HCT116 (cell line): ENCODE data around the gene IGSF3. TPM values are rescaled to one million over a fixed set of nuclear protein-coding genes. Genes with fewer than 3 reads are reported as not detected.

ENCODE experiments used
- ATAC-seq: fragments of 200-7000 bp; cut with Tn5 transposase; 2 replicates; pipeline ENCODE4 v1.9.1; 2020; ENCODE audit warnings: mild to moderate bottlenecking, moderate library complexity
- BruUV-seq: library from RNA; stranded (reverse); fragments of 400-500 nt; replicated peaks from 2 replicates; lab custom pipeline; 2021; lab: Mats Ljungman, UMichigan
- CTCF ChIA-PET: fragments of 300-600 bp; sonication (Branson Sonifier 250); formaldehyde crosslinking; loops from one replicate; lab custom pipeline; 2021; ENCODE audit warnings: antibody characterized with exemption; lab: Charles Lee
- POLR2A ChIA-PET: fragments of 300-600, 350-600 bp; sonication (Branson Sonifier 250); formaldehyde crosslinking; loops from one replicate; lab custom pipeline; 2021; ENCODE audit warnings: antibody characterized with exemption; lab: Charles Lee
- RAD21 ChIA-PET, 2 experiments: fragments of 300-600 bp; sonication (Branson Sonifier 250); formaldehyde crosslinking; loops; one replicate each; lab custom pipeline; 2023; ENCODE audit warnings: low total read pairs in 2 of 2; ENCODE audit not compliant: uncharacterized antibody in 2 of 2, unreplicated experiment in 2 of 2, low non-redundant PET in 1 of 2; lab: Charles Lee
- DNase-seq: peaks from one replicate; pipeline ENCODE4 v3.0.0-alpha.2; 2010; ENCODE audit warnings: low read depth, low spot score
- H2AFZ ChIP-seq: fragments of 200-600 bp; shearing (Covaris generic), sonication (generic); 2 replicates; pipeline ENCODE4 v1.6.1; 2017; ENCODE audit warnings: low read depth, mixed run types, mixed read lengths, antibody characterized with exemption, low read length; ENCODE audit not compliant: poor library complexity, severe bottlenecking
- H3K27ac ChIP-seq: 2 replicates; pipeline ENCODE4 v1.5.1; 2012; ENCODE audit warnings: low read depth, low read length
- H3K27me3 ChIP-seq: fragments of 200-600 bp; sonication (generic); 2 replicates; pipeline ENCODE4 v1.6.1; 2016; ENCODE audit warnings: mixed run types, low read length, mixed read lengths; ENCODE audit not compliant: insufficient read depth
- H3K36me3 ChIP-seq, 2 experiments: fragments of 200-500 bp in 1 of 2; fragments of 200-600 bp in 1 of 2; sonication (Bioruptor generic) in 1 of 2; sonication (generic) in 1 of 2; 2 replicates each; pipeline versions ENCODE4 v1.5.1 to v1.6.1; 2014 to 2016; ENCODE audit warnings: low read length in 2 of 2, inconsistent platforms in 1 of 2, mixed read lengths in 1 of 2, mixed run types in 1 of 2; ENCODE audit not compliant: insufficient read depth in 2 of 2, control insufficient read depth in 1 of 2
- H3K4me1 ChIP-seq, 2 experiments: fragments of 200-600 bp in 1 of 2; sonication (generic) in 1 of 2; 2 replicates each; pipeline versions ENCODE4 v1.5.1 to v1.6.1; 2012 to 2017; ENCODE audit warnings: low read length in 2 of 2, inconsistent platforms in 1 of 2, mild to moderate bottlenecking in 1 of 2, mixed read lengths in 1 of 2, mixed run types in 1 of 2, moderate library complexity in 1 of 2; ENCODE audit not compliant: insufficient read depth in 2 of 2, control insufficient read depth in 1 of 2
- H3K4me2 ChIP-seq: fragments of 200-600 bp; sonication (generic); 2 replicates; pipeline ENCODE4 v1.6.1; 2017; ENCODE audit warnings: mixed run types, low read length, mixed read lengths
- H3K4me3 ChIP-seq, 2 experiments: fragments of 200-600 bp in 1 of 2; sonication (generic) in 1 of 2; replicated peaks in 1 of 2; 2 replicates each; pipeline ENCODE4 v1.5.1; 2011 to 2016; ENCODE audit warnings: low read length in 2 of 2, control low read depth in 1 of 2, low read depth in 1 of 2, mild to moderate bottlenecking in 1 of 2, mixed read lengths in 1 of 2, mixed run types in 1 of 2
- H3K79me2 ChIP-seq: fragments of 200-600 bp; sonication (generic); 2 replicates; pipeline ENCODE4 v1.6.1; 2017; ENCODE audit warnings: mild to moderate bottlenecking, mixed run types, low read length, moderate library complexity, mixed read lengths; ENCODE audit not compliant: insufficient read depth
- H3K9ac ChIP-seq: fragments of 200-600 bp; sonication (generic); 2 replicates; pipeline ENCODE4 v1.6.1; 2016; ENCODE audit warnings: low read length, mixed read lengths
- H3K9me2 ChIP-seq: fragments of 200-600 bp; sonication (generic), shearing (Covaris generic); 2 replicates; pipeline ENCODE4 v1.6.1; 2017; ENCODE audit warnings: mixed run types, mild to moderate bottlenecking, moderate library complexity; ENCODE audit not compliant: insufficient read depth
- H3K9me3 ChIP-seq, 2 experiments: fragments of 200-500 bp in 1 of 2; fragments of 200-600 bp in 1 of 2; sonication (Bioruptor generic) in 1 of 2; sonication (generic) in 1 of 2; 2 replicates each; pipeline ENCODE4 v1.6.1; 2014 to 2017; ENCODE audit warnings: low read length in 2 of 2, mixed read lengths in 2 of 2, inconsistent platforms in 1 of 2, low read depth in 1 of 2, mild to moderate bottlenecking in 1 of 2, mixed run types in 1 of 2, moderate library complexity in 1 of 2; ENCODE audit not compliant: control insufficient read depth in 1 of 2, insufficient read depth in 1 of 2
- H4K20me1 ChIP-seq: fragments of 200-600 bp; sonication (generic), shearing (Covaris generic); 2 replicates; pipeline ENCODE4 v1.6.1; 2017; ENCODE audit warnings: mixed run types, mild to moderate bottlenecking, moderate library complexity; ENCODE audit not compliant: insufficient read depth
- FOSL1 ChIP-seq: IDR thresholded peaks from 2 replicates; pipeline ENCODE4 v1.6.1; 2012; ENCODE audit warnings: low read depth
- JUND ChIP-seq: IDR thresholded peaks from 2 replicates; pipeline ENCODE4 v1.6.1; 2012
- POLR2A ChIP-seq: IDR thresholded peaks from 2 replicates; pipeline ENCODE4 v1.7.0; 2011; ENCODE audit warnings: borderline replicate concordance; ENCODE audit not compliant: insufficient read depth, insufficient read length; ENCODE audit errors: extremely low read depth
- RAD21 ChIP-seq: IDR thresholded peaks from 2 replicates; pipeline ENCODE4 v1.6.1; 2012; ENCODE audit warnings: low read depth, mild to moderate bottlenecking
- SRF ChIP-seq: IDR thresholded peaks from 2 replicates; pipeline ENCODE4 v1.6.1; 2012; ENCODE audit warnings: low read depth
- YY1 ChIP-seq: IDR thresholded peaks from 2 replicates; pipeline ENCODE4 v1.6.1; 2011; ENCODE audit warnings: low read length, low read depth, moderate library complexity, mild to moderate bottlenecking; ENCODE audit not compliant: insufficient replicate concordance; ENCODE audit errors: extremely low read depth
- ZNF274 ChIP-seq: fragments of 200-500 bp; sonication (Bioruptor generic); IDR thresholded peaks from 2 replicates; pipeline ENCODE4 v1.6.1; 2014; ENCODE audit warnings: mild to moderate bottlenecking, low read depth, low read length, inconsistent platforms
- intact Hi-C: fragments of 100-400 bp; cut with micrococcal nuclease; formaldehyde crosslinking; loops from 2 replicates; pipeline ENCODE4 v1.10.0; 2022
- total RNA-seq: library from RNA; stranded (reverse); gene quantifications from one replicate; pipeline ENCODE4 v1.2.1, GENCODE V29; 2021; ENCODE audit not compliant: unreplicated experiment
- TF ChIP-seq, protein P1 (sequence below): IDR thresholded peaks from 2 replicates; pipeline ENCODE4 v1.6.1; 2011; ENCODE audit warnings: mild to moderate bottlenecking, low read length, moderate library complexity; ENCODE audit not compliant: insufficient replicate concordance; ENCODE audit errors: extremely low read depth
- TF ChIP-seq, protein P2 (sequence below): IDR thresholded peaks from 2 replicates; pipeline ENCODE4 v1.6.1; 2012
- TF ChIP-seq, protein P3 (sequence below): IDR thresholded peaks from 2 replicates; pipeline ENCODE4 v1.6.1; 2012; ENCODE audit warnings: low read depth

IGSF3 gene
- total RNA-seq, 1 experiment from 2014 or later: 18.6 TPM

GRCh38 chr1:116674751-116675150, 7.2 kb upstream of the IGSF3 start:
- TF ChIP-seq YY1: no peak
- no peak for TF ChIP-seq RAD21
- TF ChIP-seq POLR2A: no peak
- TF ChIP-seq ZNF274: no peak
- TF ChIP-seq SRF: no peak
- TF ChIP-seq, protein P1, sequence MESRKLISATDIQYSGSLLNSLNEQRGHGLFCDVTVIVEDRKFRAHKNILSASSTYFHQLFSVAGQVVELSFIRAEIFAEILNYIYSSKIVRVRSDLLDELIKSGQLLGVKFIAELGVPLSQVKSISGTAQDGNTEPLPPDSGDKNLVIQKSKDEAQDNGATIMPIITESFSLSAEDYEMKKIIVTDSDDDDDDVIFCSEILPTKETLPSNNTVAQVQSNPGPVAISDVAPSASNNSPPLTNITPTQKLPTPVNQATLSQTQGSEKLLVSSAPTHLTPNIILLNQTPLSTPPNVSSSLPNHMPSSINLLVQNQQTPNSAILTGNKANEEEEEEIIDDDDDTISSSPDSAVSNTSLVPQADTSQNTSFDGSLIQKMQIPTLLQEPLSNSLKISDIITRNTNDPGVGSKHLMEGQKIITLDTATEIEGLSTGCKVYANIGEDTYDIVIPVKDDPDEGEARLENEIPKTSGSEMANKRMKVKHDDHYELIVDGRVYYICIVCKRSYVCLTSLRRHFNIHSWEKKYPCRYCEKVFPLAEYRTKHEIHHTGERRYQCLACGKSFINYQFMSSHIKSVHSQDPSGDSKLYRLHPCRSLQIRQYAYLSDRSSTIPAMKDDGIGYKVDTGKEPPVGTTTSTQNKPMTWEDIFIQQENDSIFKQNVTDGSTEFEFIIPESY: no peak
- TF ChIP-seq FOSL1: no peak
- no peak for TF ChIP-seq JUND
- TF ChIP-seq, protein P2, sequence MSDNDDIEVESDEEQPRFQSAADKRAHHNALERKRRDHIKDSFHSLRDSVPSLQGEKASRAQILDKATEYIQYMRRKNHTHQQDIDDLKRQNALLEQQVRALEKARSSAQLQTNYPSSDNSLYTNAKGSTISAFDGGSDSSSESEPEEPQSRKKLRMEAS: no peak
- TF ChIP-seq, protein P3, sequence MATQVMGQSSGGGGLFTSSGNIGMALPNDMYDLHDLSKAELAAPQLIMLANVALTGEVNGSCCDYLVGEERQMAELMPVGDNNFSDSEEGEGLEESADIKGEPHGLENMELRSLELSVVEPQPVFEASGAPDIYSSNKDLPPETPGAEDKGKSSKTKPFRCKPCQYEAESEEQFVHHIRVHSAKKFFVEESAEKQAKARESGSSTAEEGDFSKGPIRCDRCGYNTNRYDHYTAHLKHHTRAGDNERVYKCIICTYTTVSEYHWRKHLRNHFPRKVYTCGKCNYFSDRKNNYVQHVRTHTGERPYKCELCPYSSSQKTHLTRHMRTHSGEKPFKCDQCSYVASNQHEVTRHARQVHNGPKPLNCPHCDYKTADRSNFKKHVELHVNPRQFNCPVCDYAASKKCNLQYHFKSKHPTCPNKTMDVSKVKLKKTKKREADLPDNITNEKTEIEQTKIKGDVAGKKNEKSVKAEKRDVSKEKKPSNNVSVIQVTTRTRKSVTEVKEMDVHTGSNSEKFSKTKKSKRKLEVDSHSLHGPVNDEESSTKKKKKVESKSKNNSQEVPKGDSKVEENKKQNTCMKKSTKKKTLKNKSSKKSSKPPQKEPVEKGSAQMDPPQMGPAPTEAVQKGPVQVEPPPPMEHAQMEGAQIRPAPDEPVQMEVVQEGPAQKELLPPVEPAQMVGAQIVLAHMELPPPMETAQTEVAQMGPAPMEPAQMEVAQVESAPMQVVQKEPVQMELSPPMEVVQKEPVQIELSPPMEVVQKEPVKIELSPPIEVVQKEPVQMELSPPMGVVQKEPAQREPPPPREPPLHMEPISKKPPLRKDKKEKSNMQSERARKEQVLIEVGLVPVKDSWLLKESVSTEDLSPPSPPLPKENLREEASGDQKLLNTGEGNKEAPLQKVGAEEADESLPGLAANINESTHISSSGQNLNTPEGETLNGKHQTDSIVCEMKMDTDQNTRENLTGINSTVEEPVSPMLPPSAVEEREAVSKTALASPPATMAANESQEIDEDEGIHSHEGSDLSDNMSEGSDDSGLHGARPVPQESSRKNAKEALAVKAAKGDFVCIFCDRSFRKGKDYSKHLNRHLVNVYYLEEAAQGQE: no peak
- intact Hi-C loops: loop anchor here (5.0 kb wide), 1 partner anchor 383 kb away; no protein-coding TSS in a partner anchor
- no peaks in the 10 kb centered on the region for H3K36me3 ChIP-seq
- H3K9me2 ChIP-seq: no peaks in the 10 kb centered on the region
- RAD21 ChIA-PET: no interaction called here
- no peak for ATAC-seq
- POLR2A ChIA-PET: no interaction called here
- no peaks in the 10 kb centered on the region for H3K27me3 ChIP-seq
- no peaks in the 10 kb centered on the region for H3K9me3 ChIP-seq
- no TSS peak for BruUV-seq
- no peak overlapping the region for H2AFZ ChIP-seq
- no peak overlapping the region for H3K4me2 ChIP-seq
- CTCF ChIA-PET: interaction anchor here (3.1 kb wide), 1 partner anchor 100 kb away, joined by 17 read pairs; no protein-coding TSS in a partner anchor
- no peaks in the 10 kb centered on the region for H4K20me1 ChIP-seq
- DNase-seq: no peak
- no peak overlapping the region for H3K27ac ChIP-seq
- H3K9ac ChIP-seq: no peak overlapping the region
- H3K4me1 ChIP-seq: peaks cover 0 to 5% of the 10 kb centered on the region in 2 experiments; a peak in 1 of 4 replicates
- no peak overlapping the region for H3K4me3 ChIP-seq
- no peaks in the 10 kb centered on the region for H3K79me2 ChIP-seq
